GM18870 (cell line): ENCODE data around the gene KNL1.
"Not testable (repeated sequence)": the region's sequence is repeated elsewhere in the genome, so short reads cannot be mapped to it uniquely, and the experiment has no call there.

Source experiments
- ATAC-seq: cut with Tn5 transposase; IDR thresholded peaks from one replicate; pipeline ENCODE4 v1.9.1; 2021; ENCODE audit warnings: moderate library complexity; ENCODE audit not compliant: unreplicated experiment

Gene KNL1

GRCh38 chr15:40578892-40579291 lies 15.2 kb upstream of the KNL1 start:
- ATAC-seq: no peak

DNA sequence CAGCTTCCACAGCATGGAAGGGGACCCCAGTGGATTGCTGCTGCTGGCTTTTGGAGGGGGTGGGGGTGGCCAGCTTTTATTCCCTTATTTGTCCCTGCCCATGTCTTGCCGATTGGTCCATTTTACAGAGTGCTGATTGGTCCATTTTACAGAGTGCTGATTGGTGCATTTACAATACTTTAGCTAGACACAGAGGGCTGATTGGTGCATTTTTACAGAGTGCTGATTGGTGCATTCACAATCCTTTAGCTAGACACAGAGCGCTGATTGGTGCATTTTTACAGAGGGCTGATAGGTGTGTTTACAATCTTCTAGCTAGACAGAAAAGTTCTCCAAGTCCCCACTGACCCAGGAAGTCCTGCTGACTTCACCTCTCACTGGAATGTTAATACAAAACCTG lies 12.3 kb upstream of the KNL1 start:
- ATAC-seq: not testable (repeated sequence)

DNA sequence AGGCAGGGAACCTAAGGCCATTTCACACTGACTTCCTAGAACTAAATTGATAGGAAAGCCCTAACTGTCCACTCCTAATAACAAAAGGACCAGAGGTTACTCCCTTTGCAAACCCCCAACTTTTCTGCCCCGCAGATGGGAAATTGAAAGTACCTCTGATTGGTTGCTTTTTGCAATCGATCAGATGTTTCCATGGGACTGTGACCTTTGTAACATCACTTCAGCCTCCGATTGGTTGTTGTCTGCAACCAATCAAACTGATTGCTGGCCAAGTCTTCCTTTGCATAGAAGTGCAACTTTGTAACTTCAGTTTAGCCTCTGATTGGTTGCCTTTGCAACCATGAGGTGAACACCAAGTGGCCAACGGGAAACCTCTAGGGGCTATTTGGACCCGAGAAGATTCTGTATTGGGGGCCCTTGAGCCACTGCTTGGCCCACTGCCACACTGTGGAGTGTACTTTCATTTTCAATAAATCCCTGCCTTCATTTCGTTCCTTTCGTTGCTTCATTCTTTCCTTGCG lies 11.3 kb upstream of the KNL1 start:
- ATAC-seq: no peak

DNA sequence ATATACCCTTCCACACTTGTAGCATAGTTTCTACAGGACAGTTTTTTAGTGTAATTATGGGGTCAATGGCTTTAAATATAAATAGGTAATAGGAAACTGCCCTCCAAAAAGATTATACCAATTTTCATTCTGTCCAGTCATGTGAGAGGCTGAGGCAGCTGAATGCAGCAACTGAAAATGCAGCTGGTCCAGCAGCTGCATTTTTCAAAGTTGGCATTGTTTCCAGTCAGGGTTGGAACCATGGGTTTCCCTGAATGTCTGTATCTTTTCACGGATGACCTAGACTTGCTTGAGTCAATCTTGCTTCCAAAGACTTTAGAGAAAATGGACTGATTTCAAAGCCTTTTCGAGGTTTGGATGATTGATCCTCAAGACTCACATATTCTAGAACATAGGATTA lies 9.9 kb upstream of the KNL1 start:
- ATAC-seq: no peak

DNA sequence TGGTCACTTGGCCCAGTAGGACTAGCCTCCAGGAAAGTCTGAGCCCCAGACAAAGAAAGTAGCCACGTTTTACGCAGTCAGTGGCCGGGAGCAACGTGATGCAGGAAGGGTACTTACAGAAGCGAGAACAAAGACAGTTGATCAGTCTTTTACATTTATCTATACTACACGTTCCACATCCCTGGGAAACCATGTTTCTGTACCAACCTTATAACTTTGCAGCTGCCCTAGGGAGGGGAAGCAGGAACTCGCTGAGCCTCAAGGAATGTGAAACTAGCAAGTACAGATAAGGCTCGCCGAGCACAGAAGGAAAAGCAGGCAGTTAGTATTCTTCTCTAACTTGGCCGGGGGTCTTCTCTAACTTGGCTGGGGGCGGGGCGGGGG lies 3.4 kb upstream of the KNL1 start:
- no peak for ATAC-seq

GRCh38 chr15:40591389-40591788 lies 2.7 kb upstream of the KNL1 start:
- ATAC-seq: no peak

GRCh38 chr15:40593165-40593564 lies 884 bp upstream of the KNL1 start:
- no peak for ATAC-seq

DNA sequence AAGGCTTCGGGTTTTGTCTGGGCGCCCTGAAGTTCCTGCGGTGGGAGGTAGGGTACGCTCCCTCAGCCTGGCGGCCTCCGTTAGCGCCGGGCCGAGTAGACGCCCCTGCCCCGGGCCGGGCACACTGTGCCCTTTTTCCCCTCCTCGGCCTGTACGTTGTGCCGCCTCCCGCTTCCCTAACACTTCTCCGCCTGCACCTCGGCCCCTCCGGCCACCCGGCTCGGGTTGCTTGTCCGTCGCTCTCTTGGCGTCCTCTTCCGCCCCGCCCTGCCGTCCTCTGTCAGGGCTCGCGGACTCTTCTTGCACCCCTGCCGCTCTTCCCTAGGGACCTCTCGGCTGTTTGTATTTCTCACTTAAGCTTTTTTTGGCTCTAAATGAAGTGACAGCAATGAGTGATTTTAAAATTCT lies 384 bp downstream of the KNL1 start:
- ATAC-seq: peak; percentile 20

DNA sequence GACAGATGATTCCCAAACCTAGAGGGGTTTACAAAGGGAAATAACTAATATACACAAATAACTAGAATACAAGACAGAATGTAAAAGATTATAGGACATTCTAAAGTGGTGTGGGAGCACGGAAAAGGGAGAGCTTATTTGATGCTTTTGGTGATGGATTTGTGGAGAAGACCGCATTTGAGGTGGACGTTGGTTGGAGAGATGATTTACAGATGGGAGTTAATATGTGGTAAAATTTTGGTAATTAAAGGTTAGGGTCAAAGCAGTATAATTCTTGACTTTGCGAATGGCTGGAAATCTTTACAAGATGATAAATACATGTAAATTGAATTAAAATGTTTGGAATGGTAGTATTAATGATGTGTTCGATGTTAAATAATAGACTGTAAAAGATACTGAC lies 1.2 kb downstream of the KNL1 start:
- no peak for ATAC-seq

DNA sequence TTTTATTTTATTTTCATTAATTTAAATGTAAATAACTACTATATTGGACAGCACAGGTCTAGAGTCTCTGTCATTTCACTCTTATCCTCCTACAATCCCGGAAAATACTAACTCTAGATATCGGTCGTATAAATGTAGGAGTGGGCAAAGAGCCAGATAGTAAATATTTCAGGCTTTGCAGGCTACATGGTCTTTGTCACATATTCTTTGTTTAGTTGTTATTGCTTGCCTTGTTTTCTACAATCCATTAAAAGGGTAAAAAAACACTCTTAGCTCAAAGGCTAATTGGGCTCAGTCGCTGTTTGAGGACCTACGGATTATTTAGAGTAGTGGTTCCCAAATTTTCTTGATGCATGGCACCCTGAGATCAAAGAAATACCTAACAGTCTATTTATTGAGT lies 1.7 kb downstream of the KNL1 start:
- ATAC-seq: no peak

DNA sequence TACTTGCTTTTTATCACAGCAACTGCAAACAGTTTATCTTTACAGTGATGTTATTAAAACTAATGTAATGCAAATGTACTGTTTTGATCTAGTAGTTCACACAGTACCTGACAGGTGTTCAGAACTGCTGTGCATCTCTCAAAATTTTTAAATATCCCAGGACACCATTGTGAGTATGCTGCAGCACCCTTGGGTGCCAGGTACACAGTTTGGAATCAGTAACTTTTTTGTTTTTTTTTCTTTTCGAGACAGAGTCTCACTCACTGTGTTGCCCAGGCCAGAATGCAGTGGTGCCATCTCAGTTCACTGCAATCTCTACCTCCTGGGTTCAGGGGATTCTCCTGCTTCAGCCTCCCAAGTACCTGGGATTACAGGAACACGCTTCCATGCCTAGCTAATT lies 3.0 kb downstream of the KNL1 start:
- no peak for ATAC-seq

GRCh38 chr15:40598126-40598525 lies 4.1 kb downstream of the KNL1 start:
- no peak for ATAC-seq

DNA sequence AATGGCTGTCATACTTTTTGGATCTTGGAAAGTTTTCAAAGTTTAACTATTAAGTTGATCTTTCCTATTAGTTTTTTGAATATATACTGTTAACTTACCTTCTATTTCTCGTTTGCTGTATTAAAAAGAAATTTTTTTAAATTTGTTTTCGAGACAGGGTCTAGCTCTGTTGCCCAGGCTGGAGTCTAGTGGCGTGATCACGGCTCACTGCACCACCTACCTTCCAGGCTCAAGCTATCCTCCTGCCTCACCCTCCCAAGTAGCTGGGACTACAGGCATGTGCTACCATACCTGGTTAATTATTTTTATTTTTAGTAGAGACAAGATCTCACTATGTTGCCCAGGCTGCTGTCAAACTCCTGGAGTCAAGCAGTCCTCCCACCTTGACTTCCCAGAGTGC lies 4.6 kb downstream of the KNL1 start:
- ATAC-seq: no peak

DNA sequence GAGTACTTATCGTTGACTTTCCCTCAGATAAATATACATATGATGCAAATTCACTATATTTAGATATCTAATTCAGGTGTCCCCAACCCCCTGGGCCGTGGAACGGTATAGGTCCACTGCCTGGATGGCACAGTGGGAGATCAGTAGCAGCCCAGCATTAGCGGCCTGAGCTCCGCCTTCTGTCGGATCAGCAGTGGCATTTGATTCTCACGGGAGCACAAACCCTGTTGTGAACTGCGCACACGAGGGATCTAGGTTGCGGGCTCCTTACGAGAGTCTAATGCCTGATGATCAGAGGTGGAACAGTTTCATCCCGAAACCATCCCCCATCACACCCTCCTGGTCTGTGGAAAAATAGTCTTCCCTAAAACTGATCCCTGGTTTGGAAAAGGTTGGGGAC lies 6.9 kb downstream of the KNL1 start:
- no peak for ATAC-seq

- no peak for ATAC-seq
Measured at GRCh38 chr15:40603935-40604334, 9.9 kb downstream of the KNL1 start.

- ATAC-seq: no peak
Measured at GRCh38 chr15:40613080-40613479, 19.0 kb downstream of the KNL1 start.

DNA sequence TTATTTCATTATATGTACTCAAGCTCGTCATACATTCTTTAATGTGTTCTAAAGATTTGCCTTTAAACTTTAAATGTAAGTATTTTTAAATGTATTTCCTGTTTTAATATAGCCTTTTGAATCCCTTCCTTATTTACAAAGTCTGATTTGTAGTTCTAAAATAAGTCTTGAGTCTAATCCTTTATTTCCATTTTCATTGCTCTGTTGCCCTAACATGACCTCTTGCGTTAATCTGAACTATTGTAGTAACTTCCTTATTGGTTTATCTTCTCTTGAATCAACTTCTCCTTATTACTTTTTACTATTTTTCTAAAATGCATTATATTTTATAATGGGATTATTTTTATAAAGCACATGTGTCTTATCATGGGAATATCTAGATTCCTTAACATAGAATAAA lies 24.0 kb downstream of the KNL1 start:
- no peak for ATAC-seq

GRCh38 chr15:40618906-40619305 lies 24.9 kb downstream of the KNL1 start:
- no peak for ATAC-seq

DNA sequence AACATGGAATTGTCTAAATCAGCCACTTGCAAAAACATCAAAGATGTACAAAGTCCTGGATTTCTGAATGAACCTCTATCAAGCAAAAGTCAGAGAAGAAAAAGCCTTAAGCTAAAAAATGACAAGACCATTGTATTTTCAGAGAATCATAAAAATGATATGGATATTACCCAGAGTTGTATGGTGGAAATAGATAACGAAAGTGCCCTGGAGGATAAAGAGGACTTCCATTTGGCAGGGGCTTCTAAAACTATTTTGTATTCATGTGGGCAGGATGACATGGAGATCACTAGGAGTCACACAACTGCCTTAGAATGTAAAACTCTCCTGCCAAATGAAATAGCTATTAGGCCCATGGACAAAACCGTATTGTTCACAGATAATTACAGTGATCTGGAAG lies 29.3 kb downstream of the KNL1 start:
- no peak for ATAC-seq

DNA sequence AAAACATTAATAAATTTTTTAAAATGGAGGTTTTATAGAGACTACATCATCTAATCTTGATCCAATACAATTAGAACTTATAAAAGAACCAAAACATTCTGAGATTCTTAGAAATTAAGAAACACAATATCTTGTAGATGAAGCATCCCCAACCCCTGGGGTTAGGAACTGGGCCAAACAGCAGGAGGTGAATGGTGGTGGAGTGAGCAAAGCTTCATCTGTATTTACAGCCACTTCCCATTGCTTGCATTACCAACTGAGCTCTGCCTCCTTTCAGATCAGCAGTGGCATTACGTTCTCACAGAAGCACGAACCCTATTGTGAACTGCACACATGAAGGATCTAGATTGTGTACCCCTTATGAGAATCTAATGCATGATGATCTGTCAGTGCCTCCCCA lies 36.3 kb downstream of the KNL1 start:
- ATAC-seq: no peak

DNA sequence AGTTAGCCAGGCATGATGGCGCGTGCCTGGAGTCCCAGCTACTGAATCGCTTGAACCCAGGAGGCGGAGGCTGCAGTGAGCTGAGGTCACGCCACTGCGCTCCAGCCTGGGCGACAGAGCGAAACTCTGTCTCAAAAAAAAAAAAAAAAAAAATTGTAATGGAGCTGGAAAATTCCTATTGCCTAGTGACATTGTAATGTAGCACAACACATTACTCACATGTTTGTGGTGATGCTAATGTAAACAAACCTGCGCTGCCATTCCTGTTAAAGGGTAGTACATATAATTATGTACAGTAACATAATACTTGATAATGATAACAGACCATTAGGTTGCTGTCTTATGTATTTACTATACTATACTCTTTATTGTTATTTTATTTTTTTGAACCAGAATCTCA lies 39.1 kb downstream of the KNL1 start:
- no peak for ATAC-seq

- no peak for ATAC-seq
Measured at GRCh38 chr15:40637221-40637745, 43.2 kb downstream of the KNL1 start.

- no peak for ATAC-seq
Measured at GRCh38 chr15:40639677-40640076, 45.6 kb downstream of the KNL1 start.

DNA sequence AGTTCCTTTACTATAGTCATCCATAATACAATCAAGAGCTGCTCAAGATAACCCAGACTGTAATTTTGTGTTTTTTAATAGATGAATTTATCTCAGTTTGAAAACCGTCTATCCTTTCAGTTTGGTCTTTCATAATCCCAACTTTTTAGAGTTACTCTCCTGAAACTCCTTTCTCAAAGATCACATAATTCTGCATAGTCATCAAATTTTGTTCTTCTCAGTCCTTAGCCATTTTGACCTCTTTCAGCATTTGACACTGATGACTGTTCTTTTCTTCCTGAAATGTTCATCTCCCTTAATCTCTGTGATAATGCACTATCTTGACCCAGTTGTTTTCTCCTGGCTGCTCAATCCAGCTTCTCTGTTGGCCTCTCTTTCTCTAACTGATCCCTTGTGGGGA lies 53.5 kb downstream of the KNL1 start:
- ATAC-seq: no peak
